ENCODE data around the gene FICD. TPM values are rescaled to one million over a fixed set of nuclear protein-coding genes. Genes with fewer than 3 reads are reported as not detected.

FICD gene
- total and polyA plus RNA-seq, 2 donors (not counting 1 experiment from before 2014, with no cell fraction given) = 1.2 to 9.1 TPM

DNA sequence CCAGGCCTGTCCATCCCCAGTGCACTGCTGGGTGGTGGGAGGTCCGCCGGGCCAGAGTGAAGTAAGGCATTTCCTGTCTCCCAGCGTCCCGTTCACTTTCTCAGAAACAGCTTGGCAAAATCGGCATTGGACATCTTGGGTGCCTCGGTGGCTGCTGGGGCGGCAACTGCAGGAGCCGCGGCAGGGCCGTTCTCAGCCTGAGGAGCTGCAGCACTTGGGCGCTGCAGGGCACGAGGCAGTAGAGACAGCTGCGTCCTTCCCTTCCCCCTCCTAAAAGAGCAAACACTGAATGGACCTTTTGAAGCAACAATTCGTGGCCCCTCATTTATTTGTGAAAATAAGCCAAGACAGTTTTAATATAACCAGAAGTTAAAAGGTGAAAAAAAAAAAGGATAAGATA lies 8.3 kb downstream of the FICD start:
- Mint-ChIP-seq H3K4me1 (no peaks in the 10 kb centered on the region), H3K27ac (no peak overlapping the region), H3K4me3 (no peak overlapping the region), H3K9me3 (ENCODE audit: insufficient read depth) (no peaks in the 10 kb centered on the region), H3K27me3 (no peaks in the 10 kb centered on the region)
- H3K4me1 ChIP-seq (ENCODE audit: control insufficient read depth in 2 of 2, insufficient read depth in 2 of 2, low read length in 2 of 2) = no peaks in the 10 kb centered on the region
- TF ChIP-seq, protein P1, sequence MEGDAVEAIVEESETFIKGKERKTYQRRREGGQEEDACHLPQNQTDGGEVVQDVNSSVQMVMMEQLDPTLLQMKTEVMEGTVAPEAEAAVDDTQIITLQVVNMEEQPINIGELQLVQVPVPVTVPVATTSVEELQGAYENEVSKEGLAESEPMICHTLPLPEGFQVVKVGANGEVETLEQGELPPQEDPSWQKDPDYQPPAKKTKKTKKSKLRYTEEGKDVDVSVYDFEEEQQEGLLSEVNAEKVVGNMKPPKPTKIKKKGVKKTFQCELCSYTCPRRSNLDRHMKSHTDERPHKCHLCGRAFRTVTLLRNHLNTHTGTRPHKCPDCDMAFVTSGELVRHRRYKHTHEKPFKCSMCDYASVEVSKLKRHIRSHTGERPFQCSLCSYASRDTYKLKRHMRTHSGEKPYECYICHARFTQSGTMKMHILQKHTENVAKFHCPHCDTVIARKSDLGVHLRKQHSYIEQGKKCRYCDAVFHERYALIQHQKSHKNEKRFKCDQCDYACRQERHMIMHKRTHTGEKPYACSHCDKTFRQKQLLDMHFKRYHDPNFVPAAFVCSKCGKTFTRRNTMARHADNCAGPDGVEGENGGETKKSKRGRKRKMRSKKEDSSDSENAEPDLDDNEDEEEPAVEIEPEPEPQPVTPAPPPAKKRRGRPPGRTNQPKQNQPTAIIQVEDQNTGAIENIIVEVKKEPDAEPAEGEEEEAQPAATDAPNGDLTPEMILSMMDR (IDR thresholded peaks at IDR 0.05) = no peak
- no peak for TF ChIP-seq EZH2 (IDR thresholded peaks at IDR 0.05; ENCODE audit: borderline replicate concordance, insufficient read depth, low read depth, low read length, poor library complexity, severe bottlenecking)
- H3K79me2 ChIP-seq (ENCODE audit: control insufficient read depth, insufficient read depth, low read length) = peaks cover 6% of the 10 kb centered on the region
- H3K27me3 ChIP-seq (replicated peaks in 1 of 4; ENCODE audit: control extremely low read depth in 1 of 4, control insufficient read depth in 3 of 4, insufficient read depth in 4 of 4, low read length in 3 of 4) = no peaks in the 10 kb centered on the region
- intact Hi-C loops (cut with micrococcal nuclease) = no loop called here
- no peak overlapping the region for H3K9ac ChIP-seq (ENCODE audit: low read length)
- H4K20me1 ChIP-seq (ENCODE audit: control insufficient read depth, insufficient read depth, low read length, poor library complexity, severe bottlenecking) = peaks cover 11% of the 10 kb centered on the region
- POLR2A ChIA-PET = no interaction called here
- H3K9me3 ChIP-seq (ENCODE audit: control extremely low read depth in 1 of 3, control insufficient read depth in 2 of 3, insufficient read depth in 1 of 3, low read length in 2 of 3) = no peaks in the 10 kb centered on the region
- no peak overlapping the region for H3K27ac ChIP-seq (ENCODE audit: low read length in 2 of 2)
- H3K4me2 ChIP-seq (replicated peaks; ENCODE audit: low read depth, low read length, poor library complexity, severe bottlenecking) = no peak overlapping the region
- WGBS (ENCODE audit: insufficient coverage) = 98% methylated on average over 12 of the region's 14 CpGs
- DNase-seq (no peak), ATAC-seq (ENCODE audit: low read depth) (no peak)
- no peak overlapping the region for H2AFZ ChIP-seq (ENCODE audit: insufficient read depth, low read depth, low read length, poor library complexity, severe bottlenecking)
- CTCF ChIA-PET = interaction anchor here (3.0 kb wide), 1 partner anchor 11 kb away, joined by 12 read pairs; no protein-coding TSS in a partner anchor
- H3K4me3 ChIP-seq (ENCODE audit: control extremely low read depth in 1 of 5, extremely low read depth in 1 of 5, insufficient read depth in 1 of 5, low read depth in 2 of 5, low read length in 4 of 5) = no peak overlapping the region
- H3K36me3 ChIP-seq (replicated peaks in 1 of 2; ENCODE audit: control extremely low read depth in 1 of 2, control insufficient read depth in 1 of 2, extremely low read depth in 1 of 2, insufficient read depth in 2 of 2, low read length in 1 of 2) = peaks cover 3 to 94% of the 10 kb centered on the region in 2 experiments

DNA sequence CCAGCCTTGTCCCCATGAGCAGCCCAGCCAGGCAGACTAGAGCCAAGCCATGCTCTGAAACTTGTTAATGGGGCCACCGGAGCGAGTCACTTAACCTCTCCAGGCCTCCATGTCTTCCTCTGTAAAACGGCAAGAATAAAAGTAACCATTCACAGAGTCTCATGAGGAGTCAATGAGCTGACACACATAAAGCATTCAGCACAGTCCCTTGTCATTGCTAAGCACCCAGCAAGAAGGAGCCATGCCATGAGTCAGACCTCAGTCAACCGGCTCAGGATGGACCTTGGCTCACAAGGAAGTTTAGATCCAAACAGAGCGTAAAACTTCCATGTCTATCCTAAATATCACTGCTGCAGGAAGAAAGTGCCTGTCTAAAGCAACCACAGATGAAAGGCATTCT lies 10.6 kb downstream of the FICD start:
- Mint-ChIP-seq H3K27me3 (no peaks in the 10 kb centered on the region), H3K4me3 (no peak overlapping the region), H3K4me1 (no peaks in the 10 kb centered on the region), H3K27ac (no peak overlapping the region), H3K9me3 (ENCODE audit: insufficient read depth) (no peaks in the 10 kb centered on the region)
- Histone ChIP-seq H4K20me1 (ENCODE audit: control insufficient read depth, insufficient read depth, low read length, poor library complexity, severe bottlenecking) (peaks cover 16% of the 10 kb centered on the region), H3K4me3 (ENCODE audit: control extremely low read depth in 1 of 5, extremely low read depth in 1 of 5, insufficient read depth in 1 of 5, low read depth in 2 of 5, low read length in 4 of 5) (no peak overlapping the region), H2AFZ (ENCODE audit: insufficient read depth, low read depth, low read length, poor library complexity, severe bottlenecking) (no peak overlapping the region), H3K27ac (ENCODE audit: low read length in 2 of 2) (no peak overlapping the region), H3K27me3 (replicated peaks in 1 of 4; ENCODE audit: control extremely low read depth in 1 of 4, control insufficient read depth in 3 of 4, insufficient read depth in 4 of 4, low read length in 3 of 4) (no peaks in the 10 kb centered on the region), H3K36me3 (replicated peaks in 1 of 2; ENCODE audit: control extremely low read depth in 1 of 2, control insufficient read depth in 1 of 2, extremely low read depth in 1 of 2, insufficient read depth in 2 of 2, low read length in 1 of 2) (peaks cover 4 to 96% of the 10 kb centered on the region in 2 experiments), H3K9ac (ENCODE audit: low read length) (no peak overlapping the region), H3K79me2 (ENCODE audit: control insufficient read depth, insufficient read depth, low read length) (peaks cover 6% of the 10 kb centered on the region), H3K4me2 (replicated peaks; ENCODE audit: low read depth, low read length, poor library complexity, severe bottlenecking) (no peak overlapping the region), H3K9me3 (ENCODE audit: control extremely low read depth in 1 of 3, control insufficient read depth in 2 of 3, insufficient read depth in 1 of 3, low read length in 2 of 3) (no peaks in the 10 kb centered on the region), H3K4me1 (ENCODE audit: control insufficient read depth in 2 of 2, insufficient read depth in 2 of 2, low read length in 2 of 2) (no peaks in the 10 kb centered on the region)
- TF ChIP-seq, protein P1 (IDR thresholded peaks at IDR 0.05) = no peak
- TF ChIP-seq EZH2 (IDR thresholded peaks at IDR 0.05; ENCODE audit: borderline replicate concordance, insufficient read depth, low read depth, low read length, poor library complexity, severe bottlenecking) = no peak
- ChIA-PET POLR2A (no interaction called here), CTCF (interaction anchor here (1.0 kb wide), 1 partner anchor 13 kb away, joined by 3 read pairs; no protein-coding TSS in a partner anchor)
- intact Hi-C loops (cut with micrococcal nuclease) = no loop called here
- 95% methylated on average over 5 of the region's 5 CpGs for WGBS (ENCODE audit: insufficient coverage)
- DNase-seq (no peak), ATAC-seq (ENCODE audit: low read depth) (no peak)
